Suppressor macrophage (primary cell): ENCODE results near the gene CREB5.
"Not testable (repeated sequence)": the region's sequence is repeated elsewhere in the genome, so short reads cannot be mapped to it uniquely, and the experiment has no call there.

Experiments
- DNase-seq, 4 experiments: peaks; one replicate each; pipeline ENCODE4 v3.0.0-alpha.2; 2020 to 2022

Gene CREB5

DNA sequence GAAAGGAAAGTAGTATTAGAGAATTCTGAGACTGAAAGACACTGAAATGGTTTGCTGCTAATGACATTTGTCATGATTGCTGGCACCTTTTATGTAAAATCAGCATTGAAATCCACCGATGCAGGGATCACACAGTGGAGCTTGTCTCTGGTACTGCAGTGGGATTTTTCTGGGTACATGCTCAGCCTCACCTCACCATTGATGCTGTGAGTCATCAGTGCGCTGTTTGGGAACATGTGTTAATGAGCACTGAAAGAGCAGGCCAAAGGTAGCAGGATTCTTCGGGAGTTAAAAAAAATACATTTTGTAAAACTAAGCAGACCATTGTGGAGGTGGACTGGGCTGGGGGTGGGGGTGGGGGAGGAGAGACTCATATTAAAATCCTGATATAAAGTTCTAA, 174.9 kb downstream of the CREB5 start:
- no peak for DNase-seq

DNA sequence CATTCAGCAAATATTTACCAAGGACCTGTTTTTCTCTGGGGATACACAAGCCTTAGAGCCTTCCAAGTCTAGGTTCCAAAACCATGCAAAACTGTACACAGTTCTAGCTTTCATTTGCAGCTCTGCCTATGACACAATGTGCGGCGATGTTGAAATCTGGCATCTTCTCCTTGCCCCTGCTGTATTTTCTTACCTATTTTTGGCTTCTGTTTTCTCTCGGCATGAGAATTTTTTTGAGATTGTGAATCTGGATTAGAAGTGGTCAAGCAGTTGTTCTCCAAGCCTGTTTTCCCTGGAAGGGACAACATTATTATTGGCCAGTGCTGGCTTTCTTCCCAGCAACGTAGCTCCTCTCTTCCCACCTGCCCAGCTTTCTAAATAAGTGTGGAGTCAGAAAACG, 176.3 kb downstream of the CREB5 start:
- no peak for DNase-seq

DNA sequence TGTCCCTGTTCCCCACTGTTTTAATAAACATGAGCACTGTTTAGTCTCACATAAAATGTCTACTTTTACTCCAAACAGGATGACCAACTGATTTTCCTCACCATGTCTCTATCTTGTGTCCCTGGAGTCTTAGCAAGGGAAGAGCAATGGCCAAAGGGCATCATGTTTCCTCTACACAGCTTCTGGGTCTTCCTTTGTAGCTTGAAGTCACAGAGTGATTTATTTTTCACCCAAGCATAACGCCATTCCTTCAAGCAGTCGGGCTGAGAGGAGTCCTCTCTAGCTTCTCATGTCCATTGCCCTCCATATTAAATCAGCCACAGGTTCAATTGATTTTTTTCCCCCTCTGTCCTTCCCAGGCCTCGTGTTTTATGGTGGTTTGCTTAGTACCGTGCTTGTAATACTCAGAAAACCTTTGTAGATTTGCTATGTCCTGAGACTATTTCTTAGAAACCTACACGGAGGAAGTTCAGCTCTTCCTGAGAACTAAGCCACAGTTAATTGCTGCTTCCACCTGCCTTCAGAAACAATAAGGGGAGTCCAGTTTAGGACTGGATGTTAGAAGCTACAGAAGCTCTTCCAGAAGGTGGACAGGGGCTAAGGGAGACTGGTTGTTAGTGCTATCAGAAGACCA, 178.8 kb downstream of the CREB5 start:
- no peak for DNase-seq

DNA sequence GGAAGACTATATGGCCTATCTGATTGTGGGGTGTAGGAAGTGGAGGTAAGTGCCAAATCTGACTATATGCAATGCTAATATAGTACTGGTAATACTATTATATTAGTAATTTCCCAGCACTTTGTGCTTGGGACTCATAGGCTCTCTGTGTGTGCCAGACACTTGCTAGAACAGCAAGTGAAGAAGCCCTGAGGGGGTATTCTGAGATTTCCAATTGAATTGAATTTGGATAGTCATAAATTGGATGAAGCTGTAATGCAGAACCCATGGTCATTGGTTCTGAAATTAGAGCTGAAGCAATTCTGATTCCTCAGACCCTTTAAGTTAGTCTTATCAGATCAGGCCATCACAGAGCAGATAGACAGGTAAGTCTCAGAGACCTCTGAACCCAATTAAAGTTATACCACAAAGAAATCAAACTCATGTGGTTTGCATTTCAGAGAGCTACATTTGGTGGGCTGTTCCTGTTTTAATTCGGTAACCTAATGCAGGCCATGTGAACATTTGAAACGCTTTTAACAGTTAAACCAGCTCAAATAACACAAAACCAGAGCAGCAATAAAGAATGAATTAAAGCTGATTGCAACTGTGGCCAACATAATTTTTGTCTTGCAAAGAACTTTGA, 179.5 kb downstream of the CREB5 start:
- no peak for DNase-seq

DNA sequence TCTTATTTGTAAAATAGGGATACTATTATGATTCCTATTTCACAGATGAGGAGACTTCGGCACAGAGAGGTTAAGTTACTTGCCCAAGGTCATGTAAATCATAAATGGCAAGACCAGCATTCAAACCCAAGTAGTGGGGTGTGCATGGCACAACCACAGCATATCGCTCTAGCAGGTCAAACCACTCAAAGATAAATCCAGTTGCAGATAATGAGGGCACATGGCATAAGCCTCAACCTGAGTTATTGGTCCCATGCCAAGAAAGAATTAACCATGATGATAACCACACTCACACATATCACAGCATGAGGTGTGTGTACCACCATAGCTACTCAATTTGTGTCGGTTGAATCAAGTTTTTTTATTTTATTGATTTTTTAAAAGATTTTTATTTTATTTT, 180.5 kb downstream of the CREB5 start:
- DNase-seq, result no peak

DNA sequence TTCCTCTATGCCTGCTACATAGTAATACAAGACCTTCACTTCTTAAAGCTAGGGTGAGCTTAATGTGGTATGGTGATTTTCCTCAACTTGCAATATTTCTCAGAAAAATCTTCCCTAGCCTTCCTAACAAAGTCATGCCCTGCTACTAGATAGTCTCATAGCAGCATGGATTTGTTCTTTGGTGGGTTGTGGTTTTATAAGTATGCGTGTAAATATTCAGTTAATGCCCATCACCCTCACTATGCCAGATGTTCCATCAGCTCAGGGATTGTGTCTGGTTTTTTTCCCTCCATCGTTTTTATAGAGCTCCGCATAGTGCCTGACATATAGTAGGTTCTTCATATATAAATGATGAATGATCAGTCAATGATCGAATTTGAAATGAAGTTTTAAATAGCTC, 182.8 kb downstream of the CREB5 start:
- no peak for DNase-seq

DNA sequence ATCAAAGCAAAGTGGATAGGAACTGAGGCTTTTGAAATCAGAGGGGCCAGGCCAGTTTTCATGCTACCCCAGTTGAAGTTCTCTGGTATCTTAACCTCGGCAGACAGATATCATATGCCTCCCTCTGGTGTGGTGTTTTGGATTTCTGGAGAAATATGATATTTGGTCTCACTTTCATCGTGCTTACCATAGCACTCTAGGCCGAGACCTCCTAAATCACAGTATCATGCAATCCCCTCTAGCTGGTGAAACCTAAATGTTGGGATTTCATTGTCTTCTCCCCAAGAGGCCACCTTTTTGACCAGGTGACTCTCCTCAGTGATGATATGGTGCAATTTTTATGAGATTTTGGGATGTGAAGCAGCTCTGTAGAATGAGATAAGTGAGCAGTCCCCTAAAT, 183.5 kb downstream of the CREB5 start:
- DNase-seq, result no peak

DNA sequence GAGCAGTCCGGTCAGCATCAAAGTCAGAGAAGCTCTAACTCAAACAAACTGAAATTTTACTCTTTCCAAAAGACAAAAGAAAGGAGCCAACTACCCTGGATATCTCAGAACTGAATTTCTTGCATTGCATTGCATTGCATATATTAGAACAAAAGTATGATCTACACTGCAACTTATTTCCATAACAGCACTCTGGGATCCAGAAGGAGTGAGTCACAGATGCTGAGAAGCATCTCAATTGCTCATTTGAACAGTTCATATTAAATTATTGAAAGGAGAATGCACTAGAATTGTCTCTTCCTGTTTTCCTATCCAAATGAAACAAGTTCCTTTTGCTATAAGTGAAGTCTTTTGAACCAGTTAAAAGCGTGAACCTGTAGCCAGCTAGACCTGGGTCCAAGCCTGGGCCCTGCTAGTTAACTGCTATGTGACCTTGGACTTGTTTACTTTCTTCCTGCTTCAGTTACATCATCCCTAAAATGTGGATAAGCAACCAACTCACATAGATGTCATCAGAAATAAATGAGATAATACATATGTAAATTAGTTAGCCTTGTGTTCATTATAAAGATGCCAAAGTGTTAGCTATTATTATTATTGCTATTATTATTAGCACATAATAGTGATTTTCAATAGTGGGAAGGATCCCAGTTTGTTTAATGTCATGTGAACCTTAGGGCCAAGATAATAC, 184.1 kb downstream of the CREB5 start:
- no peak for DNase-seq

- DNase-seq, result no peak
Observed at GRCh38 chr7:28597284-28597683, 185.0 kb downstream of the CREB5 start.

DNA sequence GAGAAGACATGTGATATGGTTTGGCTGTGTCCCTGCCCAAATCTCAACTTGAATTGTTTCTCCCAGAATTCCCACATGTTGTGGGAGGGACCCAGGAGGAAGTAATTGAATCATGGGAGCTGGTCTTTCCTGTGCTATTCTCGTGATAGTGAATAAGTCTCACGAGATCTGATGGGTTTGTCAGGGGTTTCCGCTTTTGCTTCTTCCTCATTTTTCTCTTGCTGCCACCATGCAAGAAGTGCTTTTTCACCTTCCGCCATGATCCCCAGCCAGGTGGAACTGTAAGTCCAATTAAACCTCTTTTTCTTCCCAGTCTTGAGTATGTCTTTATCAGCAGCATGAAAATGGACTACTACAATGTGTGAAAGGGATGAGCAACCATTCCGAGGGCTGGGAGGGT, 185.7 kb downstream of the CREB5 start:
- not testable (repeated sequence) for DNase-seq

DNA sequence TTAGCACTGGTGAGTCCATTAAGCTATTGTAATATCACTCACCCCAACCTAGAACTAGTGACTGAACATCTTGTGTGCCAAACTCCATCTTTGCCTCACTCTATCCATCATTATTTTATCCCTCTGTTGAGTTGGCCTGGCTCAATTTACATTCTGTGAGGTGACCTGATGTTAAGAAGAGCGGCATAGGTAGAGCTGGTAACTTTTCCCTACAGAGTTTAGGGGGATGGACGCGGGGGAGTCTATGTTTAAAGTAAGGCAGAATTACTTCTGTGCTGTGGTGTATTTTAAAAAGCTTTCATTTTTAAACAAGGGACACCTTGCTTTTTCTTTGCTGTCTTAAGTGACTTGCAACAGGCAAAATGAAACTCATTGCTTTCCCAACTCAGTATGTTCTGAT, 186.3 kb downstream of the CREB5 start:
- DNase-seq, result no peak

DNA sequence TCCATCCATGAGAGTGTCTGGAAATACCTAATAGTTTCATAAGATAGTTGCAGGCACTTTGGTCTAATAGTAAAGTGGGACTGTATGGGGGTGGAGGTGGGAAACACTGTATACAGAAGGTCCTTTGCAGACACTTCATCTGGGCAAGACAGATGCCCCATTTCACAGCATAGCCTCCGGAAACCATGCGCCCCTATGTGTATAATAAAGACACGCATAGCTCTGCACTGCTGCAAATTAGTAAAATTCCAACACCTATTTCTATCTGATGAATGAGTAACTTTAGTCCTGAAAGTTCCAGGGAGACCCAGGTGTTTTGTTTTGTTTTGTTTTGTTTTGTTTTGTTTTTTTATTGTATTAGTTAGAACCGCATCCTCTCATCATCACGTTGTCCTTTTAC, 187.1 kb downstream of the CREB5 start:
- no peak for DNase-seq

GRCh38 chr7:28602282-28602681, 190.0 kb downstream of the CREB5 start:
- DNase-seq, result no peak

DNA sequence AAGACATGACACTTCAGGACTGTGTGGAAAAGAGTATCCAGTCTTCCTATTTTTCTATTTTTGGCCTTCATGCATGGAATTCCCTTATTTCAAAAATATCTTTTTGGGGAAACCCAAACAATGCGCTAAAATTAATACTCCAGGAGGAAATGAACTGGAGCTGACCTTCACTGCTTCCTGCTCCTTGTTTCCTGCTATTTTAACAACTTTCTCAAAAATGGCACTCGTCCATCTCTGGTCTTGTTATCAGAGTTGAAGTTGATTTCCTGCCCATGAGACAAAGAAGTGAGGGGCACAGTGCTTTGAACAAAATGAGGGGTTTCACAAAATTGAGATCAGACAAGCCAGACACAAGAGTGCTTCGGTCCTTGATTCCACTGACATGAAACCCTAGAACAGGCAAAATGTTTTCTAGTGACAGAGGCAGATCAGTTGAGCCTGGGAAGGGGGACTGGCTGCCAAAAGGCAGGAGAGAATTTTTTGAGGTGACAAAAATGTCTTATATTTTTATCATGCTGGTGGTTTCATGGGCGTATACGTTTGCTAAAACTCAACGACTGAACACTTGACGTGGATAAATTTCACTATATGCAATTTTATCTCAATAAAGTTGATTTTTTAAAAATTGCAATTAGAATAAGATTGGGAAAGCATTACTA, 193.2 kb downstream of the CREB5 start:
- DNase-seq, result no peak

DNA sequence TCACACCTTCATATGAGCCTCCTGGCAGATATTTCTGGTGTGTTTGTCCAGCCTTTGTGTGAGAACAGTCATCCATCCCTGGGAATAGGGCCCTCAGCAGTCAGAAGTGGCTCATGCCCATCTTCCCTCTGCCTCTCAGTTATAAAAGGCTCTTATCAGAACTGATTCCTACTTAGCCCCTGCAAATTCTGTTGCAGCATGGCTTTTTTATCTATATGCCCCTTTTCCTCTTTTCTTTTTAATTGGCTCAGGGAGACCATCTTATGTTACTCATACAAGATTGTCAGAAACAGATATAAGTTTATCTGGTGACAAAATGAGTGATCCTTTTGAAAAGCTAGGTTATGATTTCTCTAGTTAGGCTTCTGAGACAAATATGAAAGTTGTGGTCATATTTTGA, 194.1 kb downstream of the CREB5 start:
- DNase-seq, result no peak

GRCh38 chr7:28607855-28608193, 195.5 kb downstream of the CREB5 start:
- DNase-seq, result peak in 1 of 4 experiments; percentile 9

DNA sequence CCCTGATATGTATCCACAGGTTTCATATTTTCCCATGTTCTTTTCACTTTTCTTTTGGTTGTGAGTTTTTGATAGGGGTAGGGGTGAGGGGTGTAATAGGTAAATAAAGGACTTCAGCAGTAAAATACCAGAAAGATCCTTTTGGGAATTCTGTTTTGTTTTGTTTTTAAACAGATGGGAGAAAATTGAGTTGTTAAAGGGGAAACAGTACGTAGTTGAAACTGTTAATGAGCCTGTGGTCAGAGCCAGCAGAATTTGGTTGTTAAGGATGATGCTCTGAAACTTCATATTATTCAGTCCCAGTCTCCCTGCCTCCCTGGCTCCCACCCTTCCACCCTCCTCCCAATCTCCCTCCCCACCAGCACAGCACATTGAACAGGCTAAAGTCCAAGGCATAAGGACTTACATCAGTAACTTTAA, 195.9 kb downstream of the CREB5 start:
- no peak for DNase-seq

DNA sequence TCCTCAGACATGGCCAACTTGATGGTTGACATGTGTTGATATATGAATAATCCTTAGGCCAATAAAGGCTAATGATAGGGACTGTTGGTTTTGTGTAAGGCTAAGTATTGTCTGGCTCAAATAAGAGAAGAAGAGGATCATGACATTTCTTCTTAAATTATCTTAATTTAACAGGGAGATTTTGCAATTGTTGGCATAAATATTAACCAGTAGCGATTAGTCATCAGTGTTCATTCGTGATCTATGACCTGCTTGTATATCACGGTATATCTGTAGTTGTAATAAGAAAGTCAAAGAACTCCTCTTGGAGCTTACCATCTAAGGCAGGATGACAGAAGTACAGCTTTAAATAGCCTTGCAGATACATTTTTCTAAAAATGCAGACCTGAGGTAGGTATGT, 196.4 kb downstream of the CREB5 start:
- DNase-seq, result no peak

DNA sequence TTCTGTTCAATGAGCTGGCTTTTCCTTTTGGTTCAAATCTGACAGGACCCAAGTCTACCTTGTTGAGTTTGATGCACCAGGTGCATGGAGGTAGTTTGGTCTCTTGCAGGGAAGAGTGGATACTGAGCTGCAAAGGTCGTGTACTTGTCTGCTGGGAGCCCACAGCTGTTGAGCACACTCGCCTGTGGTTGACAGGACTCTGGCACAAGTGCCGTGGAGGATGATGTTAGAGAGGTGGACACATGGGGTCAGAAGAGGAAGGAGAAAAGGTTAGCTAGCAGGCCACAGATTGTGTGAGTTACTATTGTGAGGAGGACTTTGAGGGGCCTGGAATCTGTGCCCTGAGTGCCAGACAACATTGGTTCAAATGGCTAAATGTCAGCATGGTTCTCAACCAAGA, 197.3 kb downstream of the CREB5 start:
- no peak for DNase-seq

DNA sequence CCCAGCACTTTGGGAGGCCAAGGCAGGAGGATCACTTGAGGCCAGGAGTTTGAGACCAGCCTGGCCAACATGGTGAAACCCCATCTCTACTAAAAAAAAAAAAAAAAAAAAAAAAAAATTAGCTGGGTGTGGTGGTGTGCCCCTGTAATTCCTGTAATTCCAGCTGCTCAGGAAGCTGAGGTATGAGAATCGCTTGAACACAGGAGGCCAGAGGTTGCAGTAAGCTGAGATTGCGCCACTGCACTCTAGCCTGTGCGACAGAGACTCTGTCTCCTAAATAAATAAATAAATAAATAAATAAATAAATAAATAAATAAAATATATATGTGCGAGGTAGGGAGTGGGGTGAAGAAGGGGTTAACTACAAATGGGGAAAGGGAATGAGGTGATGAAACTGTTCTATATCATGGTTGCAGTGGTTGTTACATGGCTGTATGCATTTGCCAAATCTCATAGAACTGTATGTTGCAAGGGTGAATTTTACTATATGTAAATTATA, 199.1 kb downstream of the CREB5 start:
- DNase-seq, result not testable (repeated sequence)

GRCh38 chr7:28613262-28613661, 200.9 kb downstream of the CREB5 start:
- no peak for DNase-seq

- DNase-seq, result peak in 3 of 4 experiments; percentile 26 to 40 (median 27)
Observed at GRCh38 chr7:28615091-28615490, 202.8 kb downstream of the CREB5 start.

GRCh38 chr7:28617308-28617880, 205.1 kb downstream of the CREB5 start:
- no peak for DNase-seq
